Smooth muscle cell of the brain vasculature (primary cell): Measurements from ENCODE around the gene LIN7A.

Experiments
- DNase-seq: peaks from one replicate; pipeline ENCODE4 v3.0.0-alpha.2; 2012; ENCODE audit warnings: low read depth, low spot score

The LIN7A gene

GRCh38 chr12:80752464-80752863, 185.3 kb downstream of the LIN7A start:
- no peak for DNase-seq

GRCh38 chr12:80749456-80749855, 188.3 kb downstream of the LIN7A start:
- no peak for DNase-seq

GRCh38 chr12:80747800-80748199, 189.9 kb downstream of the LIN7A start:
- DNase-seq = no peak

- DNase-seq = no peak
These were observed 191.8 kb downstream of the LIN7A start for GRCh38 chr12:80745851-80746505.
